ENCODE results near the gene ATRAID.

ATRAID gene

GRCh38 chr2:27233341-27233740 is 21.5 kb downstream of the ATRAID start:
- H3K4me1 ChIP-seq (ENCODE audit: low read length): no peaks in the 10 kb centered on the region
- no peak for DNase-seq
- no peak overlapping the region for H3K9ac ChIP-seq (ENCODE audit: low read length)
- no peak overlapping the region for H2AFZ ChIP-seq (ENCODE audit: low read length)
- no peak overlapping the region for H3K27ac ChIP-seq (ENCODE audit: low read length)
- H3K9me2 ChIP-seq (replicated peaks; ENCODE audit: insufficient read depth, low read length): no peaks in the 10 kb centered on the region
- no peak overlapping the region for H3K4me3 ChIP-seq (ENCODE audit: low read length)
- H3K9me3 ChIP-seq (replicated peaks; ENCODE audit: insufficient read depth, low read length): no peaks in the 10 kb centered on the region
- no peaks in the 10 kb centered on the region for H4K20me1 ChIP-seq (ENCODE audit: insufficient read depth, low read length)
- no peaks in the 10 kb centered on the region for H3K79me2 ChIP-seq (ENCODE audit: low read length)
- H3K36me3 ChIP-seq (replicated peaks; ENCODE audit: insufficient read depth, low read length): peaks cover 20% of the 10 kb centered on the region
- H3F3A ChIP-seq (ENCODE audit: insufficient read depth, low read length): no peaks in the 10 kb centered on the region
- no peaks in the 10 kb centered on the region for H3K27me3 ChIP-seq (replicated peaks; ENCODE audit: insufficient read depth, low read length)
- H3K4me2 ChIP-seq (ENCODE audit: low read depth, low read length): no peak overlapping the region
- TF ChIP-seq EZH2 (optimal IDR thresholded peaks at IDR 0.05; ENCODE audit: low read depth, low read length) (no peak), EZH2phosphoT487 (IDR thresholded peaks at IDR 0.05; ENCODE audit: low read length) (no peak), CTCF (IDR thresholded peaks at IDR 0.05; ENCODE audit: low read length) (no peak)

GRCh38 chr2:27236136-27236535 is 24.3 kb downstream of the ATRAID start:
- Histone ChIP-seq H3K9me2 (replicated peaks; ENCODE audit: insufficient read depth, low read length) (no peaks in the 10 kb centered on the region), H3K4me3 (ENCODE audit: low read length) (no peak overlapping the region), H3F3A (ENCODE audit: insufficient read depth, low read length) (no peaks in the 10 kb centered on the region), H3K9me3 (replicated peaks; ENCODE audit: insufficient read depth, low read length) (no peaks in the 10 kb centered on the region), H3K36me3 (replicated peaks; ENCODE audit: insufficient read depth, low read length) (peaks cover 20% of the 10 kb centered on the region), H3K4me1 (ENCODE audit: low read length) (no peaks in the 10 kb centered on the region), H3K79me2 (ENCODE audit: low read length) (no peaks in the 10 kb centered on the region), H3K27ac (ENCODE audit: low read length) (no peak overlapping the region), H3K9ac (ENCODE audit: low read length) (no peak overlapping the region), H3K4me2 (ENCODE audit: low read depth, low read length) (no peak overlapping the region), H4K20me1 (ENCODE audit: insufficient read depth, low read length) (no peaks in the 10 kb centered on the region), H2AFZ (ENCODE audit: low read length) (no peak overlapping the region), H3K27me3 (replicated peaks; ENCODE audit: insufficient read depth, low read length) (no peaks in the 10 kb centered on the region)
- DNase-seq: no peak
- TF ChIP-seq EZH2 (optimal IDR thresholded peaks at IDR 0.05; ENCODE audit: low read depth, low read length) (no peak), EZH2phosphoT487 (IDR thresholded peaks at IDR 0.05; ENCODE audit: low read length) (no peak), CTCF (IDR thresholded peaks at IDR 0.05; ENCODE audit: low read length) (no peak)

GRCh38 chr2:27236626-27237025 is 24.8 kb downstream of the ATRAID start:
- H3K9ac ChIP-seq (ENCODE audit: low read length): no peak overlapping the region
- no peaks in the 10 kb centered on the region for H3F3A ChIP-seq (ENCODE audit: insufficient read depth, low read length)
- H3K9me2 ChIP-seq (replicated peaks; ENCODE audit: insufficient read depth, low read length): no peaks in the 10 kb centered on the region
- no peaks in the 10 kb centered on the region for H4K20me1 ChIP-seq (ENCODE audit: insufficient read depth, low read length)
- H2AFZ ChIP-seq (ENCODE audit: low read length): no peak overlapping the region
- H3K4me2 ChIP-seq (ENCODE audit: low read depth, low read length): no peak overlapping the region
- H3K27ac ChIP-seq (ENCODE audit: low read length): no peak overlapping the region
- no peak for TF ChIP-seq EZH2phosphoT487 (IDR thresholded peaks at IDR 0.05; ENCODE audit: low read length)
- TF ChIP-seq EZH2 (optimal IDR thresholded peaks at IDR 0.05; ENCODE audit: low read depth, low read length): no peak
- no peak for TF ChIP-seq CTCF (IDR thresholded peaks at IDR 0.05; ENCODE audit: low read length)
- H3K4me3 ChIP-seq (ENCODE audit: low read length): no peak overlapping the region
- H3K36me3 ChIP-seq (replicated peaks; ENCODE audit: insufficient read depth, low read length): peaks cover 20% of the 10 kb centered on the region
- H3K79me2 ChIP-seq (ENCODE audit: low read length): no peaks in the 10 kb centered on the region
- H3K9me3 ChIP-seq (replicated peaks; ENCODE audit: insufficient read depth, low read length): no peaks in the 10 kb centered on the region
- H3K27me3 ChIP-seq (replicated peaks; ENCODE audit: insufficient read depth, low read length): no peaks in the 10 kb centered on the region
- H3K4me1 ChIP-seq (ENCODE audit: low read length): no peaks in the 10 kb centered on the region
- no peak for DNase-seq
